Activated CD4-positive, CD25-positive, alpha-beta regulatory T cell treated with anti-CD3 and anti-CD28 coated beads, Interleukin-2, amount 50 U/mL, for 72 hours (primary cell): ENCODE results near the gene SSH3.

Experiments
- DNase-seq: peaks from one replicate; pipeline ENCODE4 v3.0.0; 2021

SSH3 gene

GRCh38 chr11:67349036-67349435 lies 45.7 kb downstream of the SSH3 start:
- no peak for DNase-seq

DNA sequence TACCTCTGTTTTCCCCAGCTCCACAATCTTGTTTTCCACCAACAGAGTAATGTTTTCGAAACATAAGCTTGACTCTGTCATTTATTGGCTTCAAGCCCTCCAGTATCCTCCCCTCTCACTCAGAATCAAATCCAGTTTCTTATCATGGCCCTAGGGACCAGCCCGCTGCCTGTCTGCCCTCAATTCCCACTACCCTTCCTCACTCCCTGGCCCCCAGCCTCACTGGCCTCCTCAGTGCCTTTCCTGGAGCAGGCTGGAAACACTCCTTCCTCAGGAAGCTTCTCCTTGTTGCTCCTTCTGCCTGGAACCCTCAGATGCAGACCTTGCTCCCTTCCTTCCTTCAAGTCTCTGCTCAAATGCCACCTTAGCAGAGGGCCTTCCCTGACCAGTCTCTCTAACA lies 46.1 kb downstream of the SSH3 start:
- DNase-seq = no peak

- DNase-seq = no peak
Measured at GRCh38 chr11:67349928-67350465, 46.7 kb downstream of the SSH3 start.

GRCh38 chr11:67351275-67352005 lies 48.1 kb downstream of the SSH3 start:
- peak; percentile 69 for DNase-seq

GRCh38 chr11:67352546-67353316 lies 49.4 kb downstream of the SSH3 start:
- DNase-seq = no peak

- DNase-seq = peak; percentile 97
Measured at GRCh38 chr11:67353317-67354074, 50.2 kb downstream of the SSH3 start, which contains the start of gene POLD4. Gene POLD4, minus strand, starts transcription at chr11:67353546. Its CDS starts 147 bp downstream, at chr11:67353399.

DNA sequence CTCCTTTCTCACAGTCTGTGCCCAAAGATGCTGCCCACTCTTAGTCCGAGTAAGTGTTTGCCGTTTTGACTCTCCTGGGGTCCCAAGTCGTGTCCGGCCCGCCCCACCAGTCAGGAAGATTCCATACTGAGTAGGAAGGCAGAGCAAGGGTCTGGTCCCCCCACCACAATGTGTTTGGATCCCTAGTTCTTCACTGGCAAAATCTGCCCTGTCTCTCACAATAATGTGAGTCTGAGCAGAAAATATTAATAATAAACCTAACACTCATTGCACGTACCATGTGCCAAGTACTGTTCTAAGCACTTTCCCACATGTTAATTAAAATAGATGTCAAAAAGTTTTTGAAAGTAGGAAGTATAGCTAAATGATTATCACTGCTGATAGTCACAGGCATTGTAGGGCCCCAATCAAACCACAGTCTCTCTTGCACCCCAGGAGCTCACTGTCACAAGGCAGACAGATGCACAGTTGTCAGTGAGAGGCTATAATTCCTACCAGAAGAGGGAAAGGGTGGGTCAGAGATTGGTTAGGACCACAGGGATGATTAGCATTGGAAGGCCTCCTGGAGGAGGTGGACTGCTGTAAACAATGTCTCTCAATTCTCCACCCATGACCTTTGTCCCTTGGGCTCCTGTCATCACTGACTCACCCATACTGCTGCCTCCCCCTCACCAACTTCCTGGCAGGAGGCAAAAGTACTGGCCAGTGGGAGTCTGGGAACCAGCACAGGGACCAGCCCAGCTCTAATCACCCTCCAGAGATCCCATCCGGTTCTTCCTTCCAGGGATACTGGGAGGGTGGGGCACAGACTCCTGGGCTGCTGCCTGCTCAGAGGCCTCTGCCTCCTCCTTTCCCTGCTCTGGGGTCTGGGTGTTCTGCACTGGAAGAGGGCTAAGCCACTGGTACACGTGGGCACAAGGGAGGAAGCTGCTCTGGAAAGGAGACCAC lies 51.0 kb downstream of the SSH3 start:
- DNase-seq = no peak

DNA sequence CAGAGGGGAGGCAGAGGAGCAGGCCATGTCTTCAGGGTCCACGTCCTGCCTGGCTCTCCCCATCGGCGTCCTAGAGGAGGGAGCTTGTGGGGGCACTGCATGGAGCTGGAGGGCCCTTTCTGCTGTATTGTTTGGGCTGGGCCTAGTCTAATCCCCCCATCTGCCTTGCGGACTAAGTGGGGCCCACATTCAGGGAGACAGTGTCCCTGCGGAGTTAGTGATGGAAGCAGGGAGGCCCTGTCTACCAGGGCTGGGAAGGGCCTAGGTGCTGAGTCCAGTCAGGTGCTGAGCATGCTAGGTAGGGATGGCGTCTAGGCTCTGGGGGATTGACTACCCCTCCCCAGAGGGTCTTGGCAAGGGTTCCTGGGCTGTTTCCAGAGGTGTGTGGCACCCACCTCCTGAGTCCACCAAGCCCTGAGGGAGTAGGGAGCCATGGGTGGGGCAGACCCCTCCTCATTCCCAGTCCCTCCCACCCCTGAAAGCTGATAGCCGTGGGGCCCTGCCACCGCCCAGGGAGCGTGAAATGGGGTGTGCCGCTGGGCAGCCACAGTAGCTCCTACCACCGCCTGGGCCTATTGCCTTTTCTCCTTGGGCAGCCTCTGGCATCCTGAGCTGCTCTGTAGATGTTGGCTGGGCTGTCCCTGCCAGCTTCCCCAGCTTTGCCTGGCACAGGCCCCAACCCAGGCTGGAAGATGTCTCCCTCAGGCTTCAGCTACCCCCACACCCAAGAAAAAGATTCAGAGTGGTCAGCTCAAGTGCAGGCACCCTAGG lies 51.9 kb downstream of the SSH3 start:
- DNase-seq = no peak

GRCh38 chr11:67355794-67356386 lies 52.6 kb downstream of the SSH3 start:
- DNase-seq = no peak

- no peak for DNase-seq
Measured at GRCh38 chr11:67356387-67356863, 53.1 kb downstream of the SSH3 start.

- DNase-seq = peak; percentile 68
Measured at GRCh38 chr11:67356864-67357561, 53.7 kb downstream of the SSH3 start.

DNA sequence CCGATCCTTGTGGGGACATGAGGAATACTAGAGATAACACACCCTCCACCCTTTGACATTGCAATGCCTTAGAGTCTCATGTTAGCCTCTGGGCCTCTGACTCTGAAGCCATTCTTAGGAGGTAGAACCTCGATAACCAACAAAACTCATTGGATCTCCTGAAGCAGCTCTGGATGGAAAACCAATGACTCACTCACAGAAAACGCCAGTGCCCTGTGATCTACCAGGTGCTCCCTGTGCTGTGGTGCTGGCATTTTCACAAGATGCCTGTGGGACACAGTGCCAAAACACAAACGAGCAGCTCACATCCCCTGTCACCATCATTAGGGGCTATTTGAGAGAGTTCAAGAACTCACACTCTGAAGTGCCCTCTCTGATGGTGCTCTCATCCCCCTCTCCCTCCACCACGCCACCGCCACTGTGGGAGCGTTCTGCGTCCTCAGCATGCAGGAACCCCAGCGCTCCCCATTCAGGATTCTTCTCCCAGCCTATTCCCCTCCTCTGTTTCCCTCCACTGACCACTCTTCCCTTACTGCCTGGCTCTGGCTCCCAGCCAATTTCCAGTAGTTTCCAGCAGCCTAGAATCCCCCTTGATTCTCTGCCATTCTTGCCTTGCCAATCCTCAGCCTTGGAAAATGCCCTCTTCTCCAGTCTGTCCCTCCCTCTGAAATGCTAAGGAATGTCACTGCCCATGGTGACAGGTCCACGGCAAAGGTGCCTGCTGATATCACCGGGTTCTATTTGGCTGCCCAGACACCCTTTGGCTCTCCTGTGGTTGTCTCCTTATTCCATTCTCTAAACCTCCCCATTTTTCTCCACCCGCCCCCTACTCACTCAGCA lies 54.7 kb downstream of the SSH3 start:
- DNase-seq = no peak
